ENCODE measurements around the gene SLC16A10. TPM values are rescaled to one million over a fixed set of nuclear protein-coding genes. Genes with fewer than 3 reads are reported as not detected.
"Not testable (repeated sequence)": the region's sequence is repeated elsewhere in the genome, so short reads cannot be mapped to it uniquely, and the experiment has no call there.

The SLC16A10 gene
- total RNA-seq, 1 donor from 2014 or later, result 11.9 TPM

DNA sequence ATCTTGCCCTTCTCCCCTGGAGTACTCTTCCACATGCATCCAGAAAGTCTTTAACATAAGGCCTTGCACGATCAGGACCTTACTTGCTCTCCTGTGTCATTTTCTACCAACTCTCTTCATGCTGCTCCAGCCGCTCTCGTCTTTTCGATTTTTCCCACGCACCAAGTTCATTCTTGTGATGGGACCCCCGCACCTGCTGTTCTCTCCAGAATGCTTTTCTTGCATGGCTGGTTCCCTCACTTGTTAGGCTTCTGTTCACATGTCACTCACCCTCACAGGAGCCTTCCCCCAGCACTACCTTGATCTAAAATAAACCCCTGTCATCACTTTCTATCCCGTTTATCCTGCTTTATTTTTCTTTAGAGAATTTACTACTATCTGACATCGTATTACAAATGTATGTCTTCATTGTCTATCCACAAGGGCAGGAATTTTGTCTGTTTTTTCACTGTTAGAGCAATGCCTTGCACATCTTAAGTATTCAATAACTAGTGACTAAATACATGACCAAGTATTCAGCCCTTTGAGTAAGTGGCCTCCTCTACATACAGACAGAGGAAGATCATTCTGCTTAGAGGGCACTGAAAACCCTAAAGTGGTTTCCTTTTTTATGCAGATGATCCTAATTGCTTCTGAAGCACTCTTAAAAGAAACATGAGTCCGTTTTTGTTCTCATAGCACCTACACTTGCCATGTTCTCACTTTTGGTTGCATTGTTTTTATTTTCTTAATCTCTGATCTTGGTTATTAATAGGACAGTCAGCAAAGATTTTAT is 166.9 kb downstream of the SLC16A10 start:
- no peak for ATAC-seq
- intact Hi-C loops (cut with DNase I), result no loop called here
- no peaks in the 10 kb centered on the region for H3K27me3 ChIP-seq (ENCODE audit: low read depth)
- TF ChIP-seq, protein P1, sequence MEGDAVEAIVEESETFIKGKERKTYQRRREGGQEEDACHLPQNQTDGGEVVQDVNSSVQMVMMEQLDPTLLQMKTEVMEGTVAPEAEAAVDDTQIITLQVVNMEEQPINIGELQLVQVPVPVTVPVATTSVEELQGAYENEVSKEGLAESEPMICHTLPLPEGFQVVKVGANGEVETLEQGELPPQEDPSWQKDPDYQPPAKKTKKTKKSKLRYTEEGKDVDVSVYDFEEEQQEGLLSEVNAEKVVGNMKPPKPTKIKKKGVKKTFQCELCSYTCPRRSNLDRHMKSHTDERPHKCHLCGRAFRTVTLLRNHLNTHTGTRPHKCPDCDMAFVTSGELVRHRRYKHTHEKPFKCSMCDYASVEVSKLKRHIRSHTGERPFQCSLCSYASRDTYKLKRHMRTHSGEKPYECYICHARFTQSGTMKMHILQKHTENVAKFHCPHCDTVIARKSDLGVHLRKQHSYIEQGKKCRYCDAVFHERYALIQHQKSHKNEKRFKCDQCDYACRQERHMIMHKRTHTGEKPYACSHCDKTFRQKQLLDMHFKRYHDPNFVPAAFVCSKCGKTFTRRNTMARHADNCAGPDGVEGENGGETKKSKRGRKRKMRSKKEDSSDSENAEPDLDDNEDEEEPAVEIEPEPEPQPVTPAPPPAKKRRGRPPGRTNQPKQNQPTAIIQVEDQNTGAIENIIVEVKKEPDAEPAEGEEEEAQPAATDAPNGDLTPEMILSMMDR (IDR thresholded peaks at IDR 0.05), result no peak
- no peak for DNase-seq
- H3K36me3 ChIP-seq, result no peaks in the 10 kb centered on the region
- H3K9me3 ChIP-seq, result no peaks in the 10 kb centered on the region
- peaks cover 6% of the 10 kb centered on the region for H3K4me1 ChIP-seq
- no peak overlapping the region for H3K27ac ChIP-seq
- no peak overlapping the region for H3K4me3 ChIP-seq

DNA sequence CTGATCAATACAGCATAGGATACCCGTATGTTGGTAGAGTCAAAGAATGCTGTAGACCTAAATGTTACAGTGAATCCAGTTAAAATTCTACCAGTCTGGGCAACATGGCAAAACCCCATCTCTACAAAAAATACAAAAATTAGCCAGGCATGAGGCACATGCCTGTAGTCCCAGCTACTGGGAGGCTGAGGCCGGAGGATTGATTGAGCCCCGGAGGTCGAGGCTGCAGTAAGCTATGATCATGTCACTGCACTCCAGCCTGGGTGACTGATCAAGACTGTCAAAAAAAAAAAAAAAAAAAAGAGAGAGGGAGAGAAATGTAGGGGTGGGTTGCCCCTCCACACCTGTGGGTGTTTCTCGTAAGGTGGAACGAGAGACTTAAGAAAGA is 167.5 kb downstream of the SLC16A10 start:
- DNase-seq, result no peak
- intact Hi-C loops (cut with DNase I), result no loop called here
- Histone ChIP-seq H3K36me3 (no peaks in the 10 kb centered on the region), H3K9me3 (no peaks in the 10 kb centered on the region), H3K4me3 (no peak overlapping the region), H3K27ac (no peak overlapping the region), H3K27me3 (ENCODE audit: low read depth) (no peaks in the 10 kb centered on the region), H3K4me1 (peaks cover 7% of the 10 kb centered on the region)
- ATAC-seq, result no peak
- TF ChIP-seq, protein P1 (IDR thresholded peaks at IDR 0.05), result no peak

GRCh38 chr6:111255838-111256237 is 168.5 kb downstream of the SLC16A10 start:
- H3K27me3 ChIP-seq (ENCODE audit: low read depth); intact Hi-C loops (cut with DNase I); H3K4me3 ChIP-seq; ATAC-seq; H3K36me3 ChIP-seq; H3K27ac ChIP-seq; DNase-seq; H3K9me3 ChIP-seq: not testable (repeated sequence)
- H3K4me1 ChIP-seq, result peaks cover 17% of the 10 kb centered on the region

- ATAC-seq (no peak), DNase-seq (no peak)
- Histone ChIP-seq H3K36me3 (no peaks in the 10 kb centered on the region), H3K9me3 (no peaks in the 10 kb centered on the region), H3K4me3 (no peak overlapping the region), H3K27ac (no peak overlapping the region), H3K4me1 (peaks cover 17% of the 10 kb centered on the region), H3K27me3 (ENCODE audit: low read depth) (no peaks in the 10 kb centered on the region)
- intact Hi-C loops (cut with DNase I), result no loop called here
- TF ChIP-seq, protein P1 (IDR thresholded peaks at IDR 0.05), result no peak
Measured at GRCh38 chr6:111256646-111257045, 169.3 kb downstream of the SLC16A10 start.

DNA sequence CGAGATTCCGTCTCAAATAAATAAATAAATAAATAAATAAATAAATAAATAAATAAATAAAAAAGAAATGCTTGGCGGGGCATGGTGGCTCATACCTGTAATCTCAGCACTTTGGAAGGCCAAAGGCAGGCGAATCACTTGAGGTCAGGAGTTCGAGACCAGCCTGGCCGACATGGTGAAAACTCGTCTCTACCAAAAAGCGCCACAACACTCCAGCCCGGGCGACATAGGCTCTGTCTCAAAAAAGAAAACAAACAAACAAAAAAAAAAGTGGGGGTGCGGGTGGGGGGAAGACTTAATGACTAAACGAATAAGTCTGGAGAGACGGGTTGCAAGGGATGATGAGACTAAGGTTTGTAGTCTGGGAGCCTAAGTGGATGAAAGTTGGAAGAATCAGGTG is 170.7 kb downstream of the SLC16A10 start:
- peaks cover 6% of the 10 kb centered on the region for H3K36me3 ChIP-seq
- H3K27ac ChIP-seq, result no peak overlapping the region
- intact Hi-C loops (cut with DNase I), result no loop called here
- H3K4me1 ChIP-seq, result peaks cover 17% of the 10 kb centered on the region
- DNase-seq (no peak), ATAC-seq (no peak)
- TF ChIP-seq, protein P1 (IDR thresholded peaks at IDR 0.05), result no peak
- H3K4me3 ChIP-seq, result no peak overlapping the region
- H3K9me3 ChIP-seq, result no peaks in the 10 kb centered on the region
- H3K27me3 ChIP-seq (ENCODE audit: low read depth), result no peaks in the 10 kb centered on the region

GRCh38 chr6:111258615-111259088 is 171.3 kb downstream of the SLC16A10 start:
- no peaks in the 10 kb centered on the region for H3K9me3 ChIP-seq
- H3K27ac ChIP-seq, result peak overlapping the region; percentile 97
- H3K36me3 ChIP-seq, result peaks cover 7% of the 10 kb centered on the region
- peak overlapping the region; percentile 89 for H3K4me3 ChIP-seq
- DNase-seq (no peak), ATAC-seq (no peak)
- H3K4me1 ChIP-seq, result peaks cover 17% of the 10 kb centered on the region
- intact Hi-C loops (cut with DNase I), result no loop called here
- TF ChIP-seq, protein P1 (IDR thresholded peaks at IDR 0.05), result no peak
- no peaks in the 10 kb centered on the region for H3K27me3 ChIP-seq (ENCODE audit: low read depth)
